ENCODE data around the gene PTCH1.

The PTCH1 gene

GRCh38 chr9:95513711-95514110, 3.1 kb downstream of the PTCH1 start:
- TF ChIP-seq, protein P1, sequence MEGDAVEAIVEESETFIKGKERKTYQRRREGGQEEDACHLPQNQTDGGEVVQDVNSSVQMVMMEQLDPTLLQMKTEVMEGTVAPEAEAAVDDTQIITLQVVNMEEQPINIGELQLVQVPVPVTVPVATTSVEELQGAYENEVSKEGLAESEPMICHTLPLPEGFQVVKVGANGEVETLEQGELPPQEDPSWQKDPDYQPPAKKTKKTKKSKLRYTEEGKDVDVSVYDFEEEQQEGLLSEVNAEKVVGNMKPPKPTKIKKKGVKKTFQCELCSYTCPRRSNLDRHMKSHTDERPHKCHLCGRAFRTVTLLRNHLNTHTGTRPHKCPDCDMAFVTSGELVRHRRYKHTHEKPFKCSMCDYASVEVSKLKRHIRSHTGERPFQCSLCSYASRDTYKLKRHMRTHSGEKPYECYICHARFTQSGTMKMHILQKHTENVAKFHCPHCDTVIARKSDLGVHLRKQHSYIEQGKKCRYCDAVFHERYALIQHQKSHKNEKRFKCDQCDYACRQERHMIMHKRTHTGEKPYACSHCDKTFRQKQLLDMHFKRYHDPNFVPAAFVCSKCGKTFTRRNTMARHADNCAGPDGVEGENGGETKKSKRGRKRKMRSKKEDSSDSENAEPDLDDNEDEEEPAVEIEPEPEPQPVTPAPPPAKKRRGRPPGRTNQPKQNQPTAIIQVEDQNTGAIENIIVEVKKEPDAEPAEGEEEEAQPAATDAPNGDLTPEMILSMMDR (IDR thresholded peaks at IDR 0.05; ENCODE audit: control extremely low read depth, extremely low read depth, low read depth, missing control alignments): no peak
- DNase-seq (ENCODE audit: extremely low spot score): no peak
- CTCF ChIA-PET: interaction anchor here (1.3 kb wide), 1 partner anchor 11 kb away, joined by 3 read pairs; no protein-coding TSS in a partner anchor
- POLR2A ChIA-PET: interaction anchor here (0.6 kb wide), 1 partner anchor 51 kb away, joined by 6 read pairs; no protein-coding TSS in a partner anchor

DNA sequence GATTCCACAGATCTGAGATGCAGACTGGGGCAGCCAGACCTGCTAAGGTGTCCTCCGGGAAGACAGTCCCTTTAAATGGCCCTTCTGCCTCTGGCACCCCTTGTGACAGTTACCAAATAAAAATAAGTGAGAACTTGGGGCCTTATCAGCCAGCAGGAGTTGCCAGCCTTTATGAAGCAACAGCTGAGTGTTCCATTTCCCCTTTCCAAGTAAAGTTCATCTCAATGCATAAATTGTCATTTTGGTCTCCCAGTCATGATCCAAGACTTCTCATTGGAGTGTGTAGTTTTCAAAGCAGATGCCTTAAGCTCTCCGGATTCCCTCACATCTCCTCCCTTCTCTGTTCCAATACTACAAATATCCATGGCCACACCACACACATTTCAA, 4.1 kb downstream of the PTCH1 start:
- ChIA-PET CTCF (no interaction called here), POLR2A (no interaction called here)
- TF ChIP-seq, protein P1 (IDR thresholded peaks at IDR 0.05; ENCODE audit: control extremely low read depth, extremely low read depth, low read depth, missing control alignments): no peak
- no peak for DNase-seq (ENCODE audit: extremely low spot score)

DNA sequence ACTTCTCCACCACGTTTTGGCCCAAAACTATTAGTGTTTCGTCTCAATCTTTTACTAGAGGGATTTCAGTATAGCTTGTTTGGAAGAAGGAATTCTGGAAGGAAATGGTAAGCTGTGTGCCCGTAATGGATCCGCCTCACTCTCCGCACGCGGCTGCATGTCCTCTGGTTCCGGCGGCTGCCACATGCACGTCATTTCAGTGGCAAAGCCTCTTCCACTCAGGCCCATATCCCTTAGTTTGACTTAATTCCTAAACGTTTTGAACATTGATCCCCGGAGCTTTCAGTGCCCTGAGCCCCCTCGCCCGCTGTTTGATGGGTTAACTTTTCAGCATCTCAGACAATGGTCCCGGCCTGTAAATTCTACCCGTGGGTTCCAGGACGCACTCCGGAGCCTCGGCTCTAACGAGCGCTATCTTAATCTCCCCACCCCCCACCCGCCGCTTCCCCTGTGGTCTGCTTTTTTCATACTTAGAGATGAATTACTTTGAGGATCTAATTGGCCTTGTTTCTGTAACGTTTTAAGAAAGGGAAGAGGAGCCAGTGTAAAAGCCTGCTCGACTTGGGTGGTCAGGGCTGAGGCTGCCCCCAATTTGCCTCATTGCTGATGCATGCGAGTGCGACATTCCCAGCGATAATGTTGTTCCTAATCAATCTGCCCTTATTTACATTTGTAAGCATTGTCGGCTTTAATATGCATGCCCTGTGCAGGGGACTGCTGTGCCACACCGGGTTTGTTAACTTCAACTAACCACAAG, 4.6 kb downstream of the PTCH1 start:
- TF ChIP-seq, protein P1 (IDR thresholded peaks at IDR 0.05; ENCODE audit: control extremely low read depth, extremely low read depth, low read depth, missing control alignments): no peak
- DNase-seq (ENCODE audit: extremely low spot score): no peak
- ChIA-PET CTCF (no interaction called here), POLR2A (no interaction called here)

GRCh38 chr9:95511616-95511931, 5.2 kb downstream of the PTCH1 start:
- POLR2A ChIA-PET: no interaction called here

DNA sequence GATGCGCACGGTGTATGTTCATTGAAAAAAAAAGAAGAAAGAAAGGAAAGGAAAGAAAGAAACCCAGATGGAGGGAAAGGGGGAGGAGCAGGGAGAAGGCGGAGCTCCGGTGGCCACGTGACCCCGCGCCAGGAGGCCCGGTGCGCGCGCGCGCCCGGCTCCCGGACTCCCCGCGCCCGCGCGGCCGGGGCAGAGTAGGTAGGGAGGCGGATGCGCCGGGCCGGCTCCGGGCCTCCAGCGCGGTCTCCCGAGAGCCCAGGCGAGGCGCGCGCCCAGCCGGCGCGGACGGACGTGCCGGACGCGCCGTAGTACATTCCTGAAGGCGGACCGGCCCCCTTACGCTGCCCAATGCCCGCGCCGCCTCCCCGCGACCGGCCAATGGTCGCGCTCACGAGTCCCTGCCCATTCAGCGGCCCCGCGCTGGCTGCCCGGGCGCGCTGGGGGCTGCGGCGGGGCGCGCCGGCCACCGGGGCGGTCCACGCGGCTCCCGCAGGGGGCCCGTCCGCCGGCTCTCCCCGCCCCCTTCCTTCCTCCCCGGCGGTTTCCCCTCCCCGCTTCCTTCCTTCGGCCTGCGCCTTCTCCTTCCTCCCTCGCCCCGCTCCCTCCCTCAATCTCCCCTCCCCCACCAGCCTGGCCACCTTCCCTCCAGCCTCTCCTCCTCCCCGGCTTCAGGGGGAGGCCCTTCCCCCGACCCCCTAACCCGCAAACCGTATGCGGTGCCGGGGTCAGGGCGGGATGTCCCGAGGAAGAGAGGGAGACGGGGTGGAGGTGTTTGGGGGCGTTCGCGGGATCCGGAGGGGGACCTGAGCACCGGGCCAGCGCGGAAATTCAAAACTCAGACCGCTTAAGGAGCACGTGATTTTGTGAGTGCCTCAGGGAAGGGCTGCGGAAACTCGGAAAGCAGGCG, 5.8 kb downstream of the PTCH1 start:
- ChIA-PET POLR2A (no interaction called here), CTCF (no interaction called here)
- TF ChIP-seq, protein P1 (IDR thresholded peaks at IDR 0.05; ENCODE audit: control extremely low read depth, extremely low read depth, low read depth, missing control alignments): no peak
- peak; percentile 85 for DNase-seq (ENCODE audit: extremely low spot score)

More at GRCh38 chr9:95511616-95511931, 5.2 kb downstream of the PTCH1 start:
- TF ChIP-seq, protein P1 (IDR thresholded peaks at IDR 0.05; ENCODE audit: control extremely low read depth, extremely low read depth, low read depth, missing control alignments): no peak
- DNase-seq (ENCODE audit: extremely low spot score): no peak
- CTCF ChIA-PET: no interaction called here

- TF ChIP-seq, protein P1 (IDR thresholded peaks at IDR 0.05; ENCODE audit: control extremely low read depth, extremely low read depth, low read depth, missing control alignments): no peak
- CTCF ChIA-PET: no interaction called here
- POLR2A ChIA-PET: no interaction called here
- no peak for DNase-seq (ENCODE audit: extremely low spot score)
Measured at GRCh38 chr9:95509851-95510708, 6.7 kb downstream of the PTCH1 start.

Measured in GM10248 (cell line).